ENCODE data around the gene CNTNAP2.

GRCh38 chr7:147483634-147484292 lies 1367.2 kb downstream of the CNTNAP2 start:
- TF ChIP-seq EZH2 (IDR thresholded peaks at IDR 0.05) (no peak), POLR2AphosphoS5 (IDR thresholded peaks at IDR 0.05; ENCODE audit: borderline replicate concordance, low read depth, low read length) (no peak), FOXP2 (optimal IDR thresholded peaks at IDR 0.05; ENCODE audit: control extremely low read depth, extremely low read length, insufficient read depth) (no peak)
